Inflammatory macrophage treated with lipopolysaccharide for 4 hours (primary cell): Measurements from ENCODE around the gene MOSPD2.
A peak's percentile ranks its signal among the peaks of the same experiment; 100 is the strongest.

Experiments
- DNase-seq: peaks from one replicate; pipeline ENCODE4 v3.0.0-alpha.2; 2020

MOSPD2 gene

DNA sequence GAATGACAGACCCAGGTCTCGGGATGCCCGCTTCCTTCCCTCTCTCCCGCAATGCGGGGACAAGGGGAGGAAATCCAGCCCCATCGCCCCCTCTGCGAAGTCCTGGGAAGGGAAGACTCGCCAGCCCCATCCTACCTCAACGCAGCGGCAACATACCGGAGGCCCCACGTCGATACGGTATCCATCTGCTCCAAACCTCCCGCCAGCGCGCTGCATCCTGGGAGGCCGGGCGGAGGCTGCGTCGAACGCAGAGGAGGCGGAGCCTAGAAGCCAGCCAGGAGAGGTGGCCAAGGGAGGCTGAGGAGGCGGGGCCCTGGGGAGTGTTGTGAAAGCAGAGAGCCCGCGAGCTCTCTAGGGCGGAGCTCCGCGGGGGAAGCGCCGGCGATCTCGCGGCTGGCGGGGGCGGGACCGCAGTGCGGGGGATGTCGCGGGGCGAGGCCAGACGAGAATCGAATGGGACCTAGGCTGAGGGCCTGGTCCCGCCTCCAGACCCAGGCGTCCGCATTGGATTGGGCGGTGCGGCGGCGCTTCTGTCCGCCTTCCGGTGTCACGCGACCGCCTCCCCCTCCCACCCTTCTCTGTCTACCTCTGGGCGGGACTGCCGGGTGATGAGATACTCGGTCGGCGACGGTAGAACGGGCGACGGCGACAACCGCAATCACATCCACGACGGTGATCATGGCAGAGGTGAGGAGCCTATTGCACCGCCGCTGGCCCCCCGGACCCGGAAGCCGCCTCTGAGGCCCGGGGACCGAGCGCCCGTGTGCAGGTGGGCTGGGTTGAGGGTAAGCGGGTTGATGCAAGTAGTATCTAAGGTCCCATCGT is at the start of gene MOSPD2, which contains the start of gene FANCB:
Gene MOSPD2, plus strand, starts transcription at position 571 of the 825 bp plus-strand sequence. Its CDS starts 108 bp downstream, at position 679.
Gene FANCB, minus strand, starts transcription at position 219 of the 825 bp plus-strand sequence. CDS start 7,559 bp downstream, outside the sequence.
- DNase-seq = peak; percentile 94

DNA sequence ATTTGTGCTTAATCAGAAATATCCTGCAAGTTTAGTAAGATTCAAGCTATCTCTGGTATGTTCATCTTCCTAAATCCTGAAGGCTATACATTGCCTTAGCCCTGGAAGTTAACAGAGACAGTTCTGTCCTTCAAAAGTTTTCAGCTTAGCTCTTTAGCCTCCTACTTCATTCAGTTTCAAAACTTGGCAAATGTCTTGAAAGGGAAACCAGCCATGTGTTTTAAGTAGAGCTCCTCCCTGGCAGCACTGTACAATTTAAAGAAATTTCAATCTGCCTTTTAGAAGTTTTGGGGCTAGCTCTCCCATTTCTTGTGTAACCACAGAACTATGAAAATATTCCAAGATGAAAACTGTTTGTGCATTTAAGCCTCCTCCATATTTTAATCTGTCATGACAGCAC is 47.4 kb upstream of the MOSPD2 start:
- DNase-seq = no peak

DNA sequence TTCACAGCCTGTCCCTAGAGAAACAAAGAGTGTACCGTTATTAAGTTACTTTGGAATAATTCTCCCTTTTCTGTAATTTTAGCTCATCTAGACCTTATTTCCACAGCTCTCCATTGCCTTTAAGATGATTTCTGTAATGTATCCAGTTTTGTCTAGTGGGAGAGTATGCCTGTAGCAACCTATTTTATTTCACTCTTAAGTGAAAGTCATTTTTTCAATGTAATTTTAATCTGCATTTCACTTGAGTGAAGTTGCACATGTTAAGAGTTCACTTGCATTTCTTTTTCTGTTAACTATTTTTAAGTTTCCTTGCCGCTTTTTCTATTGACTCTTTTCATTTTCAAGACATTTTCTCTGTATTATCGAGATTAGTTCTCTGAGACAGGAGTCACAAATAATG is 46.9 kb upstream of the MOSPD2 start:
- no peak for DNase-seq

DNA sequence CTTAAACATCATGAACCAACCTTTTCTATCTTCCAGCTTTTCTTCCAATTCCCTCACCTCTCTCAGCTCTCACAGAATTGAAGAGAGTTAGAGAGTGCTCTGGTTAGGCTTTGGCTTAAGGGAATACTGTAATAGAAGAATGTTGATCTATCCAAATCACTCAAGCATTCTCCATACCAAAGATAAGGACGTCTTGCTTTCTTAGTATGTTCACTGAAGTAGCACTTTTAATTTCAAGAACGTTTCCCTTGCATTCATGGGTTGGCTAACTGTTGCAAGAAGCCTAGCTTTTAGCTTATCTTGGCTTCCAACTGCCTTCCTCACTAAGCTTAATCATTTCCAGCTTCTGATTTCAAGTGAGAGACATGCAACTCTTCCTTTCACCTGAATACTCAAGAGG is 43.6 kb upstream of the MOSPD2 start:
- DNase-seq = no peak

DNA sequence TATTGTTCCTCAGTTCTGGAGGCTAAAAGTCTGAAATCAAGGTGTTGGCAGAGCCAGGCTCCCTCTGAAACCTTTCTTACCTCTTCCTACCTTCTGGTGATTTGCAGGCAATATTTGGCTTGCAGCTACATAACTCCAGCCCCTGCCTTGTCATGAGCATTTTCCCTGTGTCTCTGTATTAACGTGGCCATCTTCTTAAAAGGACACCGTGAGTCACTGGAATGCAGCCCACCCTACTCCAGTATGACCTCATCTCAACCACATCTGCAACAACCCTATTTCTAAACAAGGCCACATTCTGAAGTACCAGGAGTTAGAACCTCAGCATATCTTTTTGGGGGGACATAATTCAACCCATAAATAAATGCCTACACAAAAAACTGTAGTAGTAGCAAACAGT is 41.1 kb upstream of the MOSPD2 start:
- no peak for DNase-seq

DNA sequence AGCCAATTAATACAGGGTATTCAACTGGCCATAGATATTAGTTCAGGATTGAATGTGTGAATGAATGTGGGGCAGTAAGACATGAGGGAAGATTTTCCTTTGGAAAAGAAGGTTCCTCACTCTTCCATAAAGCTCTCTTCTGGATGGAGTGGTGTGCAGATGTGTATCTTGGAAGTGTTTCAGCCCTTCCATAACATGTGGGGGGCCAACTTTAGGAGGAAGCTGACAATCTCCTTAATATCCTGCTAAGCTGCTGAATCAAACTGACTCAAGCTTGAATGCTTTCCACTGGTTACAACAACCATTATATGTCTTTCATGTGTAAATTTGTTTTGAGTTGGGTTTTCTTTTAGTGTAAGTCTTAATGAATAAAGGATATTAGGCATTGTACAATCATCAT is 40.6 kb upstream of the MOSPD2 start:
- no peak for DNase-seq

DNA sequence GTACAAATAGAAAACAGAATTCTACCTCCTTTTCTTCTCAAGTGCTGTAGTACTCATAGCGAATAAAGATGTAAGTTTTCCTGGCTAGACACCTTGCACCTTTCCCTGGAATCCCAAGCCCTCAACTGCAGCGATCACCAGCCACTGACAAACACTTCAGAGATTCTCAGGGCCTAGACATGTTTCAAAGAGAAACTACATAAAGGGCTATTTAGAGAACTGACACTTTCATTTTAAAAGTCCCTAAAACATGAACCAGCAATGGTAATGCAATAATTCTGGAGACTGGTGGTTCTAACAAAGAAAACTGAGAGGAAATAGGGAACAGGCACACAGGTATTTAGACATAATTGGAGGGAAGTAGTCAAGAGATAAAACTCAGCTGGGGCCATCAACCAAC is 36.1 kb upstream of the MOSPD2 start:
- no peak for DNase-seq

DNA sequence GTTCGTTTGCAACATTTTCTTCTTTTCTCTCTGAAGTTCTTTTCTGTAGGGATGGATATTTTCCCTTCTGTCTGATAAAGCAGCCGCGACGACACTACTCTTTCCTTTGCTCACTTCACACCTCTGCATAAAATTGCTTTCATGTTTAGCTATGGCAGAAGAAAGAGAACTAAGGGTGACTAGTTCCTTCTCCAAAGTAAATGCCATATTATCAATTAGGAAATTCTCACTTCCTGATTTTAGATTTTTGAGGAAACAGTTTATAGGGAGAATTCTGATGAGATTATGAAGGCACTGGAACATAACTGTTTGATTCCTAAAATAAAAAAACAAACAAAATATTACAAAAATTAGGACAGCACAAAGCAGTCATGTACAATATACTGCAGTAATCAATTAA is 29.6 kb upstream of the MOSPD2 start:
- peak; percentile 61 for DNase-seq

DNA sequence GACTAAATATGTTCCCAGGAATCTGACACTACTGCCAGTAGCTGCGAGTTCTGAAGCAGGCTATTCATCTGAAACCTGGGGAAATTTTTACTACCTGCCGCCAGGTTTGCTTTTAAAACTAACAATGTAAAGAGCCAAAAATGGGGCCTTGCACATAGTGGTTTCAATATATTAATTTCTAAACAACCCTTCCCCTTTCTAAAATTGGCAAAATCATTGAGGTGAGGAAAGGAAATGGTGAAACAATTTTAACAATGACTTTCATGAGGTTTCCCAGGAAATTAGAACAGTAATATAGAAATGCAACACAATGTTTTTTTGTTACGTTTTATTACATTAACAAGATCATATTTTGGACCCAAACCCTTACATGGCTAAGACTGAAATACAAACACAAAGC is 21.7 kb upstream of the MOSPD2 start:
- no peak for DNase-seq

DNA sequence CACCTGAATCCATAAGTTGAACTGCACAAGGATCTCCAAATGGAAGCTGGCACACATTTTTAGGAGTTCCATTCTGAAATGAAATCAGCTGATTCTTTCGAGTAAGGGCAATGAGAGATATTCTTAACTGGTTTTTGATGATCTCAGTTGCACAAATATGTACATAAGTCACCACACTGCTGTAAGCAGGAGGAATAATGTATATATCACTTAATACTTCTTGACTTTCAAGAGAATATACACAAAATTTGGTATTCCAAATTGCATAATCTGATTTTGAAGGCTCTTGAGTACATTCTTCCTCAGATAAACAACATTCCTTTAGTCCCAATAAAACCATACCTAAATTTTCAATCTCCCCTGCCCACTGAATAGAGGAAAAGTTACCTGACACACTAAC is 8.6 kb upstream of the MOSPD2 start:
- no peak for DNase-seq

DNA sequence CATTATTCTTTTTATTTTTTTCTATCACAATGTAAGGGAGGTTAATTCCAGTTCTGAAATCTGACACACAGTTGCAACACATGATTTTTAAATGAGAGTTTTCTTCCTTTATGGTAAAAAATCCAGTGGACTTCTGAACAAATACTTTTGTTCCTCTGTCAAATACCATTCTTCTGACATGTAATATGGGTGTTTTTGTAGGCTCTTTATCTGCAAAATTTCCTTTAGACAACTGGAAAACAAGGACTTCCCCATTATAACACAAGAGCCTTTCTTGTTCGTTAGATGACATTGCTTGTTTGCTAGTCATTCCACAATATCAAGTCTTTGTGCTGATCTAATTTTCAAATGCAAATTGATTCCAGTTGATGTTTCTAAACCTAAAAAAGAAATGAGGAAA is 8.0 kb upstream of the MOSPD2 start:
- no peak for DNase-seq

DNA sequence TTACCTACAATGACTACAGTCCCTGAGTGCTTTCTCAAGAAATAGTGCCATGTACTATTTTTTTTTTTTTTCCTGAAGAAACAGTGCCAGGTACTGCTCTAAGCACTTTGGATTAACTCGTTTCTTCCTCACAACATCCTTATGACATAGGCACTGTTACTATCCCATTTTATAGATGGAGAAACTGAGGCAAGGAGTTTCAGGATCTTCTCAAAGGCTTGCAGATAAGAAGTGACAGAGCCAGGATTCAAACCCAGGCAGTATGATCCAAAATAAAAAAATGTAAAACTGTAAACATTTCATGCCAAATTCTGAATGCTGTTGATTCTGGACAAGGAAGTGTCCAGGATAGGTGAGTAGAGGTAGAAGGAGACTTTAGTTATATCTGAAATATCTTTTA is 1.5 kb upstream of the MOSPD2 start:
- no peak for DNase-seq

DNA sequence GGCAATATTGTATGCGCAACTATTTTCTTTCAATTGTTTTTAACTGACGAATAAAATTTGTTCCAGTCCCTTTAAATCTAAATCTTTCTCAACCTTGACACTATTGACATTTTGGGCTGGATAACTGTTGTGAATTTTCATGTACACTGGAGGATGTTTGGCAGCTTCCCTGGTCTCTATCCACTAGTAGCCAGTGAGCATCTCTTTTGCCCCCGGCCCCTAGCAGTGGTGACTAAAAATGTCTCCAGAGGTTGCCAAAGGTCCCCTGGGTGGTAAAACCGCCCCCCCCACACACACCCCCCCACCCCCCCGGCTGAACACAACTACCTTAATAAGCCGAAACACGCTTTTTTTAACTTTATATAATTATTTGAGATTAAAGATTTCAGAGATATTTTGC is 866 bp upstream of the MOSPD2 start:
- DNase-seq = no peak

DNA sequence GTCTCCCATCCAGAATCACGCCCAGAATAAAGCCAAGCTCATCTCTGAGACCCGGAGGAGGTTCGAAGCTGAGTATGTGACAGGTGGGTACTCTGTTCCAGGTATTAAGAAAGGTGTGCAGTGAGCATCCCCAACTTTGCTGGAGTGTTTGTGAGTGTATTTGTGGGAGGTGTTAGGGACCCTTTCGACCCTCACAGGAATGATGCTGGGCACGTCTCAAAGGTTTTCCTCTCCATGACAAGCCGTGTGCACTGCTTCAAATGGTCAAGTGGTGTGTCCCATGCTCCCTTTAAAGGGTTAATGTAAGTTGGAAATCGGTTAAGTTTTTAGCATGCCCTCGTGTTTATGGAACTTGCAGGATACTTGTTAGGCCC is 442 bp downstream of the MOSPD2 start:
- no peak for DNase-seq

DNA sequence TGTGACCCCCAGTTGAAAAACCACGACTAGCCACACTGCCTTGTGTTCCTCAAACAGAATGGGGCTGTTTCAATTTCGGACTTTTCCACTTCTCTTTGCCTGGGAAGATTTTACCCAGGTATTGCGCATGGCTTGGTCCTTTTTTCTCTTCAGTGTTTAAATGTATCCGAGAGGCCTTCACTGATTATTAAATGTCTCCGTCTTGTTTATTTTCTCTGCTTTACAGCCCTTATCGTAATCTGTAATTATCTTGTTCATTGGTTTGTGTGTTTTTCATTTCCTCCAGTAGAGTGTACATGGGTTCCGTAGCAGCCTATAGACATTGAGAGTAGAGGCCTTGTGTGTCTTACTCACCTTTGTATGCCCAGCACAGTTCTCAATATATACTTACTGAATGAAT is 2.4 kb downstream of the MOSPD2 start:
- no peak for DNase-seq

DNA sequence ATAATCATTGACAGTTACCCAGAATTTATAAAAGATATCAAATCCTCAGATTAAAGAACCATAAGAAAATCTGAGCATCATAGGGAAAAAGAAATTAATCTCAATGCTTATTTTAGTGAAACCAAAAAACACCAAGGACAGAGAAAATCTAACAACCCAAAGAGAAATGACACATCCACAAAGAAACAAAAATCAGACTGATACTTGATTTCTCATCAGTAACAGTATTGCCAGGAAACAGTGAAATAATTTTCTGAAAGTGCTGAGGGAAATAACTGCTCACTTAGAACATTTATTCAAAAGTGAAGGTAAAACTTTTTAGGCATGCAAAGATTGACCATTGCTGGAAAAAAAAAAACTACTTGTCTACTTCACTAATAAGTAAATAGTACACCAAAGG is 10.6 kb downstream of the MOSPD2 start:
- DNase-seq = no peak

DNA sequence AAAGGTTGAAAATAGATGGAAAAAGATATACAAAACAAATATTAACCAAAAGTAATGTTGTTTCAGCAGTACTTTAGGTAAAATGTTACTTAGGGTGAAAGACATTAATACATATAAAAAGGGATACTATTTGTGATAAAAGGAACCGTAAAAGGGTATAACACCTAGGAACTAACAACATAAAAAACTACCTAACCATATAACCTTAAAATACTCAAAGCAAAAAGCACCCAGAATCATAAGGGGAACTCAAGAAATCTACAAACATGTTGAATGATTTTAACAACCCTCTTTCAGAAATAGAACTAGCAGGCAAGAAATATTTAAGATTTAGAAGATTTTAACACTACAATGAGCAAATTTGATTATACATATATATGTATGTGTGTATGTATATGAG is 11.5 kb downstream of the MOSPD2 start:
- no peak for DNase-seq

DNA sequence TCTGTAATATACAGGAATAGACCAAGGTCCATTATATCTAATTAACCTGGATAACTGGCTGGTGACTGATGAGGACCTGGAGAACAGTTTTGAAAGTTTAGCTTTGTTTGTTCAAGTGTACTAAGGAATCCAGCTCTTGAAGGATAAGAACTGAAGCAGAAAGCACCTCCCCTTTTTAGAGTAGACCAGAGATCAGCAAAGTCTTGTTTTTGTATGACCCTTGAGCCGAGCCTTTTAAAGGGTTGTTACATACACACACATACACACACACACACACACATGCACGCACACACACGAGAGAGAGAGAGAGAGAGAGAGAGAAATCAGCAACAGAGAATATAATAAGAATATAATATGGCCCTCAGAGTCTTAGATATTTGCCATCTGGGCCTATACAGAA is 13.0 kb downstream of the MOSPD2 start:
- DNase-seq = no peak

DNA sequence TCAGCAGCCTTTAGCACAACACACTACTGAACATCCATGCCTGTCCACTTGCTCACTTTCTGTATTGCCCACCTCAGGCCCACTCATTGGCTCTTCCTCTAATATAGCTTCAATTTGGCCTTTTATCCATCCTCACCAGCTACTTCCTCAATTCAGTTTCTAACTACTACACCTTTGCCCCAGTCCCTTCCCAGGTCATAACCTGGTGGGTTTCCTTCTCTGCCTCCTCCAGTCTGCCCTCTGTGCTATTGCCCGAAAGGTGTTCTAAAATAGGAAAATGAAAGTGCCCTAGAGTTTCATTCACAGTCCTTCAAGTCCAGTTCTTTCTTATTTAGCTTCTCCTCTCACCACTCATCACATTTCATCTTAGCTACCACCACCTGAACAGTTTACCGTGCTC is 23.1 kb downstream of the MOSPD2 start:
- no peak for DNase-seq

DNA sequence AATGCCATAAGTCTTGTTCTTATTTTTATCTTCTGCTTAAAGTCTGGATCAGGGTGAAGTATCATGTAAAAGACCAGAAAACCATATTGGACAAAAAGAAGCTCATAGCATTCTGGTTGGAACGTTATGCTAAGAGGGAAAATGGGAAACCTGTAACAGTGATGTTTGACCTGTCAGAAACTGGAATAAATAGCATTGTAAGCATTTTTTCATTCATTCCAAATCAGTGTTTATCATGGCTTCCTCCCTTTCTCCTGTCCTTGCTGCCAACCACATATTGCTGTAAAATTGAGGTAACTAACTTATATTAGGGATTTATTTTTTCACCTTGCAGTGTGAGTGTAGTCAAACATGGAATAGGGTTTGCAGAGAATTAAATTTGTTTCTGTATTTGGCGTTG is 23.8 kb downstream of the MOSPD2 start:
- DNase-seq = no peak

DNA sequence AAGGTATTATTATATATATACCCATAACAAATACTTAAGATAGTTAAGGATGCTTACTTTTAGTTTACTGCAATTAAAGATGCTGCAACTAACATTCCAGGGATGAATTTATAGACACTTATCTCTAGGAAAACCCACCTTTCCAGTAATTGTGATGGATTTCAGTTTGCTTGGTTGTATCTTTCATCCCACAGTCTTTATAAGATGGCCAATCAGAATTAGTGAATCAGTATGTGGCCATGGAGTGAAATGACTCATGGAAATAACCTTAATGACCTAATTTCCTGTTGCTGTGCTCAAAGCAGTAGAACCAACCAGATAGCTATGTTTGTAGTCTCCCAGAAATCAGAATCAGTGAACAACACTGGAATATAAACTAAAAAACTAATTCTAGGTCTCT is 26.4 kb downstream of the MOSPD2 start:
- DNase-seq = peak; percentile 66

DNA sequence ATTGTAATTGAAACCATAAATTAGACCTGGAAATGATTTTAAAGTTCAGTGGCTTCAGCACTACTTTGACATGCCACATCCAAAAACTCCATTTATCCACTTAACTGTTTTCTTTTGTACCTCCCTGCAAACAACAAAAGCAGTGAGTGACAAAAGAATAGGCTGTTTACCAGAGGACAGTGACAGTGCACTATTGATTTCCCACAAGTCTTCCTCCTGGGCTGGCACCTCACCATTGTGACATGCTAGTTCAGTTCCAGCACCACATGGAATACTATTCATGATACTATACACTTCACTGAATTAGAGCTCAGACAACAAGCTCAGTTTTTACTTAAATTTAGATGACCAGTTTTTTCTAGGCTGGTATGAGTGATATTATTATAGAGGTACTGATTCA is 29.3 kb downstream of the MOSPD2 start:
- DNase-seq = no peak

DNA sequence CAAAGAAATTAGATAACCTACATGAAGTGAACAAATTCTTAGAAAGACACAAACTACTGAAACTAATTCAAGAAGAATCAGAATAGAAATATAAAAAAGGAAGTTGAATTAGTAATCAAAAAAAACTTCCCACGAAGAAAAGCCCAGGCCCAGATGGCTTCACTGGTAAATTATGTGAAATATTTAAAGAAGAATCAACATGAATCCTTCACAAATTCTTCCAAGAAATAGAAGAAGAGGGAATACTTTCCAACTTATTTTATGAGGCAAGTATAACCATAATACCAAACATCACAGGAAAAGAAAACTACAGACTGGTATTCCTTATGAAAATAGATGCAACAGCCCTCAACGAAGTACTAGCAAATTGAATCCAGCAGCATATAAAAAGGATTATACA is 30.7 kb downstream of the MOSPD2 start:
- DNase-seq = peak; percentile 24

DNA sequence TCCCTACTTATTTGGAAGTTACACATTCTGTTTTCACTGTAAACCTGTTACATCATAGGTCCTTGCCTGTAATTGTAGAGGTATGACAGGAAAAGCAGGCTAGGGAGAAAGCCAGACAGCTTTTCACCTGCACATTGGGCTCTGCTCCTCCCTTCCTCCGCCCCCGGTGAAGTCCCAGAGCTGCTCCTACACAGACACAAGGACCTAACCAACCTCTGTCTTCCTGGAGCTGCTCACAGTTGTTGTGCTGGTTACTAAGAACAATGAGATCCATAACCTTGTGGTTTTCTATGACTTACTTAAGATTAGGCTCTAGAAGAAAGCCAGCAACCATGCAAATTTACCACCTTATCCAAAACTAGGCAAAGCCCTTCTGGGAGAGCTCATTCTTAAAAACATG is 40.0 kb downstream of the MOSPD2 start:
- DNase-seq = no peak

DNA sequence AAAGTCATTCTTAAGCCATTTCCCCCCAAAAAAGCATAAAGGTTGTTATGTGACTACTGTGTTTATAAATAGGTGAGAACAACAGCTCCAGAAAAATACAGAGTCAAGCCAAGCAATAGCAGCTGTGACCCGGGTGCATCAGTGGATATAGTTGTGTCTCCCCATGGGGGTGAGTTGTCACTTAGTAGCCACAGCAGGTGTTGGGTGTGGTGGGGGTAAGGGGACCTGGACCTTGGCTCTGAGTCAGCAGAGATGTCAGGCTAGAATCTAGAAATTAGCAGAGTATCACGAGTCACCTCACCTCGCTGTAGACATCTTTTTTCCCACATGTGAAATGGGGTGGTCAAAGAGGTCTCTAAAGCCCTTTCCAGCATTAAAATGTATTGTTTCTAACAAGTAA is 42.4 kb downstream of the MOSPD2 start:
- no peak for DNase-seq
